ENCODE data around the gene GLB1L2. TPM values are rescaled to one million over a fixed set of nuclear protein-coding genes. Genes with fewer than 3 reads are reported as not detected.
"Not testable (repeated sequence)": the region's sequence is repeated elsewhere in the genome, so short reads cannot be mapped to it uniquely, and the experiment has no call there.

The GLB1L2 gene
- total and polyA plus RNA-seq, 2 of the 4 experiments (the other 2 are of a cell fraction), result under 0.01 to 0.26 TPM

DNA sequence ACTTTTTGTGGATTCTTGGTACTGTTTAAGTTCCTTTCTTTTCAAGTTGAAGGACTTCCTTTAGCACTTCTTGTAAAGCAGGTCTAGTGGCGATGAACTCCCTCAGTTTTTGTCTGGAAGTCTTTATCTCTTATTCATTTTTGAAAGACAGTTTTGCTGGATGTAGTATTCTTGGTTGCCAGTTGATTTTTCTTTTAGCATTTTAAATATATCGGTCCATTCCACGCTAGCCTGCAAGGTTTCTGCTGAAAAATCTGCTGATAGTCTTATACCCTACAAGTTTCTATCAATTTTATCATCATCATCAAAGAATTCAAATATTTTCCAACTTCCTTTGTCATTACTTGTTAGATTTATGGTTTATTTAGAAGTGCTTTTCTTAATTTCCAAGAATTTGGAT is 14.7 kb upstream of the GLB1L2 start:
- dilution Hi-C loops (cut with HindIII; ENCODE audit: low sequenced_read_pairs, unreplicated experiment) (no loop called here), intact Hi-C loops (cut with micrococcal nuclease) (loop anchor here (5.0 kb wide), 1 partner anchor 1580 kb away; no protein-coding TSS in a partner anchor), in situ Hi-C loops (cut with MboI; ENCODE audit: low sequenced_read_pairs) (no loop called here)
- no CpG with 5 or more reads among the region's 3 CpGs for WGBS, 2 experiments (ENCODE audit: extremely low coverage in 2 of 2, insufficient read length in 1 of 2)
- ATAC-seq (ENCODE audit: low read depth) (no peak), DNase-seq (no peak)
- Histone ChIP-seq H2AK5ac (ENCODE audit: low read depth, low read length) (no peak overlapping the region), H3K18ac (ENCODE audit: low read depth, low read length) (no peak overlapping the region), H2AK9ac (replicated peaks; ENCODE audit: low read depth, low read length, poor library complexity) (no peak overlapping the region), H2BK20ac (ENCODE audit: low read depth, low read length) (no peak overlapping the region), H3K79me1 (ENCODE audit: low read depth in 1 of 2, low read length in 2 of 2) (no peaks in the 10 kb centered on the region), H2AFZ (replicated peaks; ENCODE audit: low read length, poor library complexity) (no peak overlapping the region), H4K20me1 (ENCODE audit: insufficient read depth, low read length) (no peaks in the 10 kb centered on the region), H2BK5ac (ENCODE audit: low read depth, low read length, poor library complexity, severe bottlenecking) (no peak overlapping the region), H4K5ac (ENCODE audit: low read depth, low read length) (no peak overlapping the region), H3K56ac (ENCODE audit: extremely low read depth, insufficient read depth, low read length) (no peak overlapping the region), H3K23ac (ENCODE audit: low read depth, low read length) (no peak overlapping the region), H3K9ac (ENCODE audit: low read depth, low read length) (no peak overlapping the region), H3K9me1 (ENCODE audit: insufficient read depth, low read length) (no peaks in the 10 kb centered on the region), H3K9me3 (ENCODE audit: control insufficient read depth, insufficient read depth, low read length) (peaks cover 3% of the 10 kb centered on the region), H3K4ac (ENCODE audit: low read depth, low read length) (no peak overlapping the region), H3K14ac (replicated peaks; ENCODE audit: low read depth, low read length) (no peak overlapping the region), H3K27ac (ENCODE audit: insufficient read depth, low read length) (no peak overlapping the region), H4K91ac (ENCODE audit: insufficient read depth, low read depth, low read length) (no peak overlapping the region), H3K27me3 (ENCODE audit: control insufficient read depth, insufficient read depth, low read length) (no peaks in the 10 kb centered on the region), H2BK15ac (ENCODE audit: low read depth, low read length) (no peak overlapping the region), H3K4me2 (ENCODE audit: low read depth, low read length) (no peak overlapping the region), H4K8ac (ENCODE audit: low read depth in 2 of 2, low read length in 2 of 2) (no peak overlapping the region), H3K4me1 (ENCODE audit: control insufficient read depth, insufficient read depth, low read length) (no peaks in the 10 kb centered on the region), H2BK120ac (ENCODE audit: low read depth, low read length) (no peak overlapping the region), H3K4me3 (ENCODE audit: insufficient read depth, low read depth, low read length) (no peak overlapping the region), H3K36me3 (ENCODE audit: control insufficient read depth, insufficient read depth, low read length) (no peaks in the 10 kb centered on the region)
- BruUV-seq (replicated peaks), result no TSS peak
- POLR2A ChIA-PET (ENCODE audit: unreplicated experiment), result no interaction called here
- no peak for TF ChIP-seq MAZ (IDR thresholded peaks at IDR 0.05; ENCODE audit: borderline replicate concordance, low read depth, low read length)
- CTCF ChIA-PET, result no interaction called here

DNA sequence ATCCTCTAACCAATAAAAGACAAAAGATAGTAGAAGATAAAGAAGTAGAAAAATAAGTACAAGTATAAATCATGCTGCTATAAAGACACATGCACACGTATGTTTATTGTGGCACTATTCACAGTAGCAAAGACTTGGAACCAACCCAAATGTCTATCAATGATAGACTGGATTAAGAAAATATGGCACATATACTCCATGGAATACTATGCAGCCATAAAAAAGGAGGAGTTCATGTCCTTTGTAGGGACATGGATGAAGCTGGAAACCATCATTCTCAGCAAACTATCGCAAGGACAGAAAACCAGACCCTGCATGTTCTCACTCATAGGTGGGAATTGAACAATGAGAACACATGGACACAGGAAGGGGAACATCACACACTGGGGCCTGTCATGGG is 10.4 kb upstream of the GLB1L2 start:
- H2BK120ac ChIP-seq (ENCODE audit: low read depth, low read length); H3K23ac ChIP-seq (ENCODE audit: low read depth, low read length); H3K9me1 ChIP-seq (ENCODE audit: insufficient read depth, low read length); H3K14ac ChIP-seq (replicated peaks; ENCODE audit: low read depth, low read length); H3K4ac ChIP-seq (ENCODE audit: low read depth, low read length); H3K9ac ChIP-seq (ENCODE audit: low read depth, low read length); CTCF ChIA-PET; H4K5ac ChIP-seq (ENCODE audit: low read depth, low read length); H2AK5ac ChIP-seq (ENCODE audit: low read depth, low read length); H2BK5ac ChIP-seq (ENCODE audit: low read depth, low read length, poor library complexity, severe bottlenecking); ATAC-seq (ENCODE audit: low read depth); H3K9me3 ChIP-seq (ENCODE audit: control insufficient read depth, insufficient read depth, low read length); BruUV-seq (replicated peaks); H2AK9ac ChIP-seq (replicated peaks; ENCODE audit: low read depth, low read length, poor library complexity); dilution Hi-C loops (cut with HindIII; ENCODE audit: low sequenced_read_pairs, unreplicated experiment); DNase-seq; H3K27me3 ChIP-seq (ENCODE audit: control insufficient read depth, insufficient read depth, low read length); H2BK15ac ChIP-seq (ENCODE audit: low read depth, low read length); H2AFZ ChIP-seq (replicated peaks; ENCODE audit: low read length, poor library complexity); H3K4me2 ChIP-seq (ENCODE audit: low read depth, low read length); H3K4me3 ChIP-seq (ENCODE audit: insufficient read depth, low read depth, low read length); H3K4me1 ChIP-seq (ENCODE audit: control insufficient read depth, insufficient read depth, low read length); H2BK20ac ChIP-seq (ENCODE audit: low read depth, low read length); H3K18ac ChIP-seq (ENCODE audit: low read depth, low read length); H4K20me1 ChIP-seq (ENCODE audit: insufficient read depth, low read length); H3K79me1 ChIP-seq (ENCODE audit: low read depth in 1 of 2, low read length in 2 of 2); H3K27ac ChIP-seq (ENCODE audit: insufficient read depth, low read length); POLR2A ChIA-PET (ENCODE audit: unreplicated experiment); H3K36me3 ChIP-seq (ENCODE audit: control insufficient read depth, insufficient read depth, low read length); H4K8ac ChIP-seq (ENCODE audit: low read depth in 2 of 2, low read length in 2 of 2); intact Hi-C loops (cut with micrococcal nuclease); H3K56ac ChIP-seq (ENCODE audit: extremely low read depth, insufficient read depth, low read length); H4K91ac ChIP-seq (ENCODE audit: insufficient read depth, low read depth, low read length); in situ Hi-C loops (cut with MboI; ENCODE audit: low sequenced_read_pairs): not testable (repeated sequence)
- no CpG with 5 or more reads among the region's 2 CpGs for WGBS, 2 experiments (ENCODE audit: extremely low coverage in 2 of 2, insufficient read length in 1 of 2)
